H1 (cell line): ENCODE data around the gene YARS1. TPM values are rescaled to one million over a fixed set of nuclear protein-coding genes. Genes with fewer than 3 reads are reported as not detected.

ENCODE experiments used
- CTCF ChIA-PET: fragments of 300-600 bp; sonication (Branson Sonifier 250); formaldehyde crosslinking; loops from one replicate; lab custom pipeline; 2021; ENCODE audit not compliant: partially characterized antibody; lab: Charles Lee
- POLR2A ChIA-PET: fragments of 300-600 bp; sonication (Branson Sonifier 250); formaldehyde crosslinking; loops from one replicate; lab custom pipeline; 2021; ENCODE audit warnings: inconsistent platforms; ENCODE audit not compliant: partially characterized antibody; lab: Charles Lee
- DNase-seq, 2 experiments: peaks; one replicate each; pipeline versions ENCODE4 v3.0.0 to v3.0.0-alpha.2; 2010 to 2022; ENCODE audit warnings: low spot score in 2 of 2, low read depth in 1 of 2, mixed read lengths in 1 of 2
- FAIRE-seq: peaks from 2 replicates; lab custom pipeline; 2011; peaks lifted over from hg19 to GRCh38; lab: Jason Lieb, UNC
- H2AFZ ChIP-seq: 2 replicates; pipeline ENCODE4 v1.8.1; 2012; ENCODE audit warnings: low read length, inconsistent platforms
- H2AK5ac ChIP-seq: 2 replicates; pipeline ENCODE4 v1.6.1; 2013; ENCODE audit warnings: low read depth, low read length
- H2BK120ac ChIP-seq: replicated peaks from 2 replicates; pipeline ENCODE3; 2013; ENCODE audit warnings: low read depth, low read length, inconsistent platforms
- H2BK12ac ChIP-seq: 2 replicates; pipeline ENCODE4 v1.6.1; 2013; ENCODE audit warnings: low read depth, low read length
- H2BK15ac ChIP-seq: 2 replicates; pipeline ENCODE4 v1.6.1; 2013; ENCODE audit warnings: low read length
- H2BK20ac ChIP-seq: 2 replicates; pipeline ENCODE4 v1.6.1; 2013; ENCODE audit warnings: low read length
- H2BK5ac ChIP-seq: 2 replicates; pipeline ENCODE4 v1.6.1; 2013; ENCODE audit warnings: low read depth, low read length
- H3K14ac ChIP-seq: 2 replicates; pipeline ENCODE4 v1.6.1; 2013; ENCODE audit warnings: inconsistent platforms; ENCODE audit not compliant: insufficient read length
- H3K18ac ChIP-seq: 2 replicates; pipeline ENCODE4 v1.6.1; 2013; ENCODE audit warnings: low read length; ENCODE audit errors: extremely low read depth
- H3K23ac ChIP-seq: 2 replicates; pipeline ENCODE4 v1.6.1; 2013; ENCODE audit warnings: inconsistent platforms; ENCODE audit not compliant: insufficient read length
- H3K23me2 ChIP-seq: 2 replicates; pipeline ENCODE4 v1.6.1; 2013; ENCODE audit warnings: low read depth, low read length
- H3K27ac ChIP-seq: 2 replicates; pipeline ENCODE4 v1.6.1; 2011; ENCODE audit warnings: low read depth, low read length, inconsistent platforms
- H3K27me3 ChIP-seq, 4 experiments: replicated peaks in 1 of 4; 1 replicate in 1 of 4; 2 replicates in 3 of 4; pipeline versions ENCODE4 v1.6.1 to v1.8.1; 2011 to 2013; ENCODE audit warnings: low read length in 3 of 4, mild to moderate bottlenecking in 3 of 4, inconsistent platforms in 2 of 4, mixed read lengths in 2 of 4, moderate library complexity in 1 of 4; ENCODE audit not compliant: control insufficient read depth in 3 of 4, insufficient read depth in 3 of 4; ENCODE audit errors: extremely low read depth in 1 of 4
- H3K36me3 ChIP-seq, 4 experiments: 2 replicates each; pipeline versions ENCODE4 v1.6.1 to v1.8.1; 2011 to 2013; ENCODE audit warnings: mild to moderate bottlenecking in 4 of 4, low read length in 3 of 4, moderate library complexity in 2 of 4, control low read depth in 1 of 4, inconsistent platforms in 1 of 4; ENCODE audit not compliant: insufficient read depth in 4 of 4, control insufficient read depth in 2 of 4
- H3K4ac ChIP-seq: replicated peaks from 2 replicates; pipeline ENCODE3; 2013; ENCODE audit warnings: low read length, low read depth, mixed read lengths, inconsistent platforms; ENCODE audit not compliant: insufficient read length
- H3K4me1 ChIP-seq, 4 experiments: replicated peaks in 1 of 4; 1 replicate in 1 of 4; 2 replicates in 3 of 4; pipeline versions ENCODE4 v1.6.1 to v1.8.1; 2011 to 2013; ENCODE audit warnings: low read length in 3 of 4, inconsistent platforms in 2 of 4, mixed read lengths in 1 of 4; ENCODE audit not compliant: insufficient read depth in 4 of 4, control insufficient read depth in 3 of 4
- H3K4me2 ChIP-seq, 2 experiments: 2 replicates each; pipeline versions ENCODE4 v1.6.1 to v1.8.1; 2011 to 2013; ENCODE audit warnings: low read depth in 2 of 2, low read length in 2 of 2, control low read depth in 1 of 2, inconsistent platforms in 1 of 2, mild to moderate bottlenecking in 1 of 2; ENCODE audit not compliant: insufficient read depth in 1 of 2
- H3K4me3 ChIP-seq, 4 experiments: fragments of 200-600, 300-600 bp in 1 of 4; sonication (generic), shearing (Covaris generic), sonication (Bioruptor Twin) in 1 of 4; 2 replicates each; pipeline versions ENCODE4 v1.5.1 to v1.8.1; 2011 to 2016; ENCODE audit warnings: low read length in 4 of 4, low read depth in 3 of 4, control low read depth in 2 of 4, inconsistent platforms in 2 of 4, mild to moderate bottlenecking in 2 of 4, mixed read lengths in 1 of 4, moderate library complexity in 1 of 4; ENCODE audit not compliant: insufficient read depth in 2 of 4; ENCODE audit errors: extremely low read depth in 1 of 4
- H3K56ac ChIP-seq: replicated peaks from 2 replicates; pipeline ENCODE3; 2013; ENCODE audit warnings: low read depth, mild to moderate bottlenecking, mixed read lengths, low read length, inconsistent platforms; ENCODE audit not compliant: insufficient read length
- H3K79me1 ChIP-seq: 2 replicates; pipeline ENCODE4 v1.6.1; 2013; ENCODE audit warnings: low read depth, low read length, control low read depth
- H3K79me2 ChIP-seq, 2 experiments: 2 replicates each; pipeline versions ENCODE4 v1.6.1 to v1.8.1; 2012 to 2013; ENCODE audit warnings: low read length in 2 of 2, mild to moderate bottlenecking in 2 of 2, inconsistent platforms in 1 of 2; ENCODE audit not compliant: insufficient read depth in 2 of 2, control insufficient read depth in 1 of 2
- H3K9ac ChIP-seq, 4 experiments: replicated peaks in 1 of 4; 1 replicate in 1 of 4; 2 replicates in 3 of 4; pipeline versions ENCODE4 v1.6.1 to v1.8.1; 2011 to 2013; ENCODE audit warnings: low read depth in 3 of 4, low read length in 3 of 4, control low read depth in 2 of 4, mild to moderate bottlenecking in 2 of 4, moderate library complexity in 2 of 4, inconsistent platforms in 1 of 4; ENCODE audit errors: extremely low read depth in 1 of 4
- H3K9me3 ChIP-seq, 2 experiments: 2 replicates each; pipeline versions ENCODE4 v1.6.1 to v1.8.1; 2012 to 2013; ENCODE audit warnings: mild to moderate bottlenecking in 2 of 2, moderate library complexity in 2 of 2, control low read depth in 1 of 2, inconsistent platforms in 1 of 2, low read depth in 1 of 2, low read length in 1 of 2, mixed read lengths in 1 of 2; ENCODE audit not compliant: insufficient read depth in 2 of 2
- H4K20me1 ChIP-seq, 2 experiments: replicated peaks in 1 of 2; 2 replicates each; pipeline versions ENCODE3 to v1.8.1; 2011 to 2013; ENCODE audit warnings: inconsistent platforms in 2 of 2, low read length in 2 of 2, mild to moderate bottlenecking in 1 of 2; ENCODE audit not compliant: insufficient read depth in 2 of 2, control insufficient read depth in 1 of 2
- H4K5ac ChIP-seq: 2 replicates; pipeline ENCODE4 v1.6.1; 2013; ENCODE audit warnings: low read length, low read depth, mixed read lengths, inconsistent platforms; ENCODE audit not compliant: insufficient read length
- H4K8ac ChIP-seq: 2 replicates; pipeline ENCODE4 v1.8.0; 2013; ENCODE audit warnings: mild to moderate bottlenecking, moderate library complexity, low read length, inconsistent platforms; ENCODE audit not compliant: insufficient read depth; ENCODE audit errors: extremely low read depth
- H4K91ac ChIP-seq: replicated peaks from 2 replicates; pipeline ENCODE3; 2013; ENCODE audit warnings: low read length, mixed read lengths, inconsistent platforms; ENCODE audit not compliant: insufficient read length
- ASH2L ChIP-seq: fragments of 200-600, 300-600 bp; sonication (generic); IDR thresholded peaks from one replicate; pipeline ENCODE4 v1.7.1; 2017; ENCODE audit warnings: low read length
- BRCA1 ChIP-seq: IDR thresholded peaks from 2 replicates; pipeline ENCODE4 v1.6.1; 2012; ENCODE audit warnings: low read depth, low read length, improper control_type of control experiment
- CEBPB ChIP-seq: IDR thresholded peaks from 2 replicates; pipeline ENCODE4 v1.6.1; 2012; ENCODE audit warnings: low read depth, low read length
- CTBP2 ChIP-seq: IDR thresholded peaks from 2 replicates; pipeline ENCODE4 v1.7.0; 2011; ENCODE audit warnings: borderline replicate concordance, mild to moderate bottlenecking, moderate library complexity, mixed read lengths, low read length; ENCODE audit not compliant: insufficient read depth, insufficient read length
- GTF2F1 ChIP-seq: IDR thresholded peaks from 2 replicates; pipeline ENCODE4 v1.6.1; 2012; ENCODE audit warnings: low read depth, low read length, improper control_type of control experiment, borderline replicate concordance
- HDAC2 ChIP-seq, 2 experiments: fragments of 300-600 bp in 1 of 2; sonication (generic) in 1 of 2; IDR thresholded peaks; 2 replicates each; pipeline ENCODE4 v1.6.1; 2011 to 2012; ENCODE audit warnings: low read depth in 2 of 2, low read length in 2 of 2, mild to moderate bottlenecking in 2 of 2, moderate library complexity in 2 of 2, borderline replicate concordance in 1 of 2, inconsistent platforms in 1 of 2
- KDM5A ChIP-seq: fragments of 200-600 bp; IDR thresholded peaks from 2 replicates; pipeline ENCODE4 v1.7.1; 2012; ENCODE audit warnings: mild to moderate bottlenecking, low read length, inconsistent platforms, mixed read lengths
- POLR2AphosphoS5 ChIP-seq: IDR thresholded peaks from 2 replicates; pipeline ENCODE4 v1.6.1; 2011; ENCODE audit warnings: low read depth, low read length
- RAD21 ChIP-seq, 2 experiments: IDR thresholded peaks in 1 of 2; conservative IDR thresholded peaks in 1 of 2; 2 replicates each; pipeline ENCODE4 v1.6.1; 2011; ENCODE audit warnings: low read depth in 2 of 2, low read length in 2 of 2, improper control_type of control experiment in 1 of 2, inconsistent platforms in 1 of 2, mild to moderate bottlenecking in 1 of 2, moderate library complexity in 1 of 2
- RFX5 ChIP-seq: IDR thresholded peaks from 2 replicates; pipeline ENCODE4 v1.6.1; 2011; ENCODE audit warnings: low read depth, low read length, improper control_type of control experiment, borderline replicate concordance
- SAP30 ChIP-seq: fragments of 300-600 bp; sonication (generic); IDR thresholded peaks from 2 replicates; pipeline ENCODE4 v1.7.1; 2012; ENCODE audit warnings: low read length, moderate library complexity, mild to moderate bottlenecking, inconsistent platforms; ENCODE audit not compliant: insufficient read depth, insufficient replicate concordance
- SIN3A ChIP-seq, 2 experiments: IDR thresholded peaks in 1 of 2; conservative IDR thresholded peaks in 1 of 2; 2 replicates each; pipeline ENCODE4 v1.6.1; 2011 to 2012; ENCODE audit warnings: low read length in 2 of 2, improper control_type of control experiment in 1 of 2, low read depth in 1 of 2, mild to moderate bottlenecking in 1 of 2
- TAF1 ChIP-seq: IDR thresholded peaks from 2 replicates; pipeline ENCODE4 v1.6.1; 2011; ENCODE audit warnings: mild to moderate bottlenecking, low read depth, low read length
- TAF7 ChIP-seq: optimal IDR thresholded peaks from 2 replicates; pipeline ENCODE3; 2011; ENCODE audit warnings: low read depth, mild to moderate bottlenecking, inconsistent platforms, low read length, moderate library complexity, borderline replicate concordance
- WGBS, 2 experiments: shearing (Covaris generic) in 1 of 2; methylation state at CpG; one replicate each; pipeline versions ENCODE4 v1.1.6 to v1.1.7; 2013 to 2015; ENCODE audit warnings: low lambda C conversion rate in 2 of 2, mixed read lengths in 2 of 2, inconsistent platforms in 1 of 2, low coverage in 1 of 2, missing lambda C conversion rate in 1 of 2; ENCODE audit not compliant: insufficient replicate concordance in 2 of 2, insufficient coverage in 1 of 2, insufficient read length in 1 of 2; ENCODE audit errors: extremely low coverage in 1 of 2, missing lambda C conversion rate in 1 of 2; 5-methylcytosine and 5-hydroxymethylcytosine counted together
- polyA plus RNA-seq, 7 experiments: library from polyadenylated mRNA; depleted of rRNA in 3 of 7; stranded (reverse) in 5 of 7; unstranded in 2 of 7; fragments of >200 nt in 5 of 7; fragments of 200-250 nt in 2 of 7; gene quantifications; 1 replicate in 5 of 7; 2 replicates in 1 of 7; 4 replicates in 1 of 7; pipeline versions ENCODE4 v1.2.1 to v1.2.3, GENCODE V29; 2011 to 2013; ENCODE audit warnings: missing spikeins in 2 of 7, mixed read lengths in 2 of 7
- total RNA-seq: library from RNA; stranded (reverse); fragmentation: NEBNext Ultra II Directional; extraction: Animal tissue kit (Norgen Biotek cat#: 25700); gene quantifications from 2 replicates; pipeline ENCODE4 v1.2.1, GENCODE V29; 2021

Gene YARS1
- total and polyA plus RNA-seq, 2 of the 8 experiments (the other 6 are each of a cell fraction or from before 2014, with no cell fraction given), result 47.1 to 226 TPM

DNA sequence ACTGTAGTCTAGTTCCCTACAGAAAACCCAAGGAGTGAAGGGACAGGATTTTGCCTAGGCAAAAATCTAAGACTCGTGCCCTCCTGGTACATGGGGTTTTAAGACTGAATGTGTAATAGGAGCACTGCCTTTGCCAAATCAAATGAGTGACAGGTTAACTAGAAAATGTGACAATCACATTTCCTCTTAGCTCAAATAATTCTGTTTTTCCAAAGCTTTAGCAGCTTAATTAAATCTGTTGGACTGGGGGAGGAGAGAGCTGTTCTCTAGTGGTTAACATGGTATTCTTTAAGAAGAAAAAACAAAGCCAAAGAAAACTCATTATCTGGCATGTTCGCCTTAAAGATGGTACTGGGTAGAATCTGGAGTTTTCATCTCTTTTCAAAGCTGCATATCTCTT lies 41.0 kb upstream of the YARS1 start:
- Histone ChIP-seq H3K4me1 (no peaks in the 10 kb centered on the region), H3K4ac (no peak overlapping the region), H2BK15ac (no peak overlapping the region), H3K4me2 (no peak overlapping the region), H3K23ac (no peak overlapping the region), H3K14ac (no peak overlapping the region), H3K79me2 (no peaks in the 10 kb centered on the region), H3K36me3 (peaks cover 8 to 46% (median 17%) of the 10 kb centered on the region in 4 experiments; a peak in 6 of 8 replicates), H3K27me3 (no peaks in the 10 kb centered on the region), H2BK12ac (no peak overlapping the region), H3K23me2 (no peaks in the 10 kb centered on the region), H2BK120ac (no peak overlapping the region), H3K18ac (no peak overlapping the region), H4K91ac (no peak overlapping the region), H3K4me3 (no peak overlapping the region), H4K20me1 (peaks cover 0 to 2% of the 10 kb centered on the region in 2 experiments), H2AFZ (no peak overlapping the region), H2BK5ac (no peak overlapping the region), H3K9ac (no peak overlapping the region), H4K8ac (no peak overlapping the region), H2BK20ac (no peak overlapping the region), H3K56ac (no peak overlapping the region), H3K79me1 (no peaks in the 10 kb centered on the region), H3K9me3 (no peaks in the 10 kb centered on the region), H4K5ac (no peak overlapping the region), H3K27ac (no peak overlapping the region), H2AK5ac (no peak overlapping the region)
- FAIRE-seq, result no peak
- ChIA-PET CTCF (interaction anchor here (1.8 to 3.6 kb wide), 4 partner anchors 12 to 35 kb away, joined by 4 to 11 read pairs (median 5); no protein-coding TSS in a partner anchor), POLR2A (no interaction called here)
- DNase-seq, result no peak
- WGBS, 2 experiments, result 90% methylated on average over 2 of the region's 2 CpGs; no CpG with 5 or more reads in 1 of the 2 experiments
- TF ChIP-seq CTBP2, result no peak
- TF ChIP-seq POLR2AphosphoS5, result no peak
- TF ChIP-seq SAP30, result no peak
- no peak for TF ChIP-seq RFX5
- no peak for TF ChIP-seq CEBPB
- no peak for TF ChIP-seq HDAC2 (IDR thresholded peaks at IDR 0.05; ENCODE audit: borderline replicate concordance in 1 of 2, low read depth in 2 of 2, low read length in 2 of 2)
- no peak for TF ChIP-seq TAF1
- no peak for TF ChIP-seq ASH2L
- no peak for TF ChIP-seq TAF7
- no peak for TF ChIP-seq RAD21 (IDR thresholded peaks at IDR 0.05 in 1 of 2, conservative IDR thresholded peaks at IDR 0.05 in 1 of 2; ENCODE audit: low read depth in 2 of 2, low read length in 2 of 2)
- no peak for TF ChIP-seq SIN3A (conservative IDR thresholded peaks at IDR 0.05 in 1 of 2, IDR thresholded peaks at IDR 0.05 in 1 of 2; ENCODE audit: low read depth in 1 of 2, low read length in 2 of 2)
- TF ChIP-seq GTF2F1, result no peak
- no peak for TF ChIP-seq BRCA1
- no peak for TF ChIP-seq KDM5A
